Measurements from ENCODE around the gene HES1.

Gene HES1

DNA sequence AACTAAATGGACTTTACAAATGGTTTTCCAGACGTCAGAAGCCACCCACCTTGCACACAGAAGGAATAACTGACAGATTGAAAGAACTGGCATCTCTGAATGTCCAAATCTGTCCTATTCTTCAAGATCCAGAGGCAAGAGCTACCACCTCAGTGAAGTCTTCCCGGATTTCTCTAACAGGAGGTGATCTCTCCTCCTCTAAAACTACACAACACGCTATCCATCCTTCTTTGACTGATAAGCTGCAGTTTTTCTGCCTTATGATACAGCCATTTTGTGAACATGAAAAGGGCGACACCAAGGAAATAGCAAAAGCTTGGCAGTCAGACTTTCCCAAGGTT lies 37.1 kb upstream of the HES1 start:
- Histone ChIP-seq H3K27ac (no peak overlapping the region), H3K4me3 (no peak overlapping the region), H3K9ac (ENCODE audit: insufficient read length) (no peak overlapping the region), H3K9me3 (ENCODE audit: low read depth, low read length) (no peaks in the 10 kb centered on the region), H3K36me3 (ENCODE audit: insufficient read depth, low read length) (no peaks in the 10 kb centered on the region)
- DNase-seq (ENCODE audit: low read depth, low spot score) = no peak
- TF ChIP-seq FOXP2 (optimal IDR thresholded peaks at IDR 0.05; ENCODE audit: control extremely low read depth, extremely low read length, insufficient read depth) = no peak
- no peak for TF ChIP-seq EZH2 (IDR thresholded peaks at IDR 0.05)
- no peak for TF ChIP-seq POLR2AphosphoS5 (IDR thresholded peaks at IDR 0.05; ENCODE audit: borderline replicate concordance, low read depth, low read length)

DNA sequence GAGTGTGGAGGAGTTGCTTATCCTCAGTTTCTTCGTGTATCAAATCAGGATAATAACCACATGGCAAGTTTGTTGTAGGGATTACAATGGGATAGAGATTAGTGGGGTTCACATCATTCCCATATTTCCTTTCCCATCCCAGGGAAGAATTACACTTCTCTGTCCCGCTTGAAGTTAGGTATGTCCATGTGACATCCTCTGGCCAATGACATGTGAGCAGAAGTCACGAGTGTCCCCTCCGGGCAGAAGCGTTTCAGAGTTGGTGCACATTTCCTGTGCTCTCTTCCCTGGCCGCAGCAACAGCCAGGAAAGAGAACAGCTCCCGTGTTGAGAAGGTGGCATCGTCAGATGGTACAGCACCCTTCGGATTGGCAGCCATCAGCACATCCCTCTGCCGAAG lies 36.7 kb upstream of the HES1 start:
- no peaks in the 10 kb centered on the region for H3K9me3 ChIP-seq (ENCODE audit: low read depth, low read length)
- DNase-seq (ENCODE audit: low read depth, low spot score) = no peak
- H3K9ac ChIP-seq (ENCODE audit: insufficient read length) = no peak overlapping the region
- TF ChIP-seq EZH2 (IDR thresholded peaks at IDR 0.05) = no peak
- no peak for TF ChIP-seq FOXP2 (optimal IDR thresholded peaks at IDR 0.05; ENCODE audit: control extremely low read depth, extremely low read length, insufficient read depth)
- TF ChIP-seq POLR2AphosphoS5 (IDR thresholded peaks at IDR 0.05; ENCODE audit: borderline replicate concordance, low read depth, low read length) = no peak
- no peaks in the 10 kb centered on the region for H3K36me3 ChIP-seq (ENCODE audit: insufficient read depth, low read length)
- H3K4me3 ChIP-seq = no peak overlapping the region
- no peak overlapping the region for H3K27ac ChIP-seq

GRCh38 chr3:194100856-194101390 lies 35.0 kb upstream of the HES1 start:
- H3K9ac ChIP-seq (ENCODE audit: insufficient read length) = no peak overlapping the region
- H3K36me3 ChIP-seq (ENCODE audit: insufficient read depth, low read length) = no peaks in the 10 kb centered on the region
- H3K4me3 ChIP-seq = no peak overlapping the region
- no peak overlapping the region for H3K27ac ChIP-seq
- DNase-seq (ENCODE audit: low read depth, low spot score) = no peak
- H3K9me3 ChIP-seq (ENCODE audit: low read depth, low read length) = no peaks in the 10 kb centered on the region
- TF ChIP-seq POLR2AphosphoS5 (IDR thresholded peaks at IDR 0.05; ENCODE audit: borderline replicate concordance, low read depth, low read length) (no peak), FOXP2 (optimal IDR thresholded peaks at IDR 0.05; ENCODE audit: control extremely low read depth, extremely low read length, insufficient read depth) (no peak), EZH2 (IDR thresholded peaks at IDR 0.05) (no peak)

DNA sequence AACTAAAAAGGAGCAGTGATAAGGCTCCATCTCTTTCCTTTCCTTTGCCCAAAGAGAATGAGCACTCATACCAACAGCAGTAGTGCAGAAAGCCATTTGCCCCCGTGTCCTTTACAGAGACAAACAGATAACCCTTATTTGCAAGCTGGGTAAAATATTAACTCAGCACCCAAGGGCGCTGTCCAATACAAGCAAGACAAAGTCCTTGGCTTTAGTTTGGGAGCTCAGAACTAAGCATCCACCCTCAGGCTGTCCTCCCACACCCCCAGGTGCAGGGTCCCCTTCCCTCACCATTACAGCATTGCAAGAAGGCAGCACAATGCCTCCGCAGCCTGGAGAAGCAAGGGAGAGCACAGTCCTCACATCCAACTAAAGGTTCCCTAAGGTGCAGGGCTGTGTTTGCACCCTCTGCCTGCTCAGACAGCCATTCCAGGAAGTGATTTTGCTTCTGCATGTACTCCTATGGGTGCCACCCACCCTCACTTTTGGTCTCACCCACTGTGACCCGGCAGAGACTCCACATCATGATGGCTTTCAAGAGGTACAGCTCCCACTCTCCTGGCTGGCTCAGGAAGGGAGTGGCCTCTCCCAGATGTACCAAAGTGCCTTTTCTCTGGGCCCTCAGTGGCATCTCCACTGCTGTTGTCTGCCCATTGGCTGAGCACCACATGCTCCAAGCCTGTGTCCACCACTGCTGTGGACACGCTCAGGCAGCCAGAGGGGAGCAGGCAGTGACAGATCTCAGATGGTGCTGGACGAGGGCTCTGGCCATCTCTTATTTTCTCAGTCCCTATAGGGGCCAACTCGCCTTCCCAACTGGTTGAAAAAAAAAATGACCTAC lies 34.1 kb upstream of the HES1 start:
- Histone ChIP-seq H3K36me3 (ENCODE audit: insufficient read depth, low read length) (no peaks in the 10 kb centered on the region), H3K4me3 (no peak overlapping the region), H3K27ac (no peak overlapping the region), H3K9ac (ENCODE audit: insufficient read length) (no peak overlapping the region), H3K9me3 (ENCODE audit: low read depth, low read length) (no peaks in the 10 kb centered on the region)
- DNase-seq (ENCODE audit: low read depth, low spot score) = no peak
- TF ChIP-seq EZH2 (IDR thresholded peaks at IDR 0.05) (no peak), POLR2AphosphoS5 (IDR thresholded peaks at IDR 0.05; ENCODE audit: borderline replicate concordance, low read depth, low read length) (no peak), FOXP2 (optimal IDR thresholded peaks at IDR 0.05; ENCODE audit: control extremely low read depth, extremely low read length, insufficient read depth) (no peak)

- H3K27ac ChIP-seq = no peak overlapping the region
Observed at GRCh38 chr3:194102436-194102835, 33.5 kb upstream of the HES1 start.

DNA sequence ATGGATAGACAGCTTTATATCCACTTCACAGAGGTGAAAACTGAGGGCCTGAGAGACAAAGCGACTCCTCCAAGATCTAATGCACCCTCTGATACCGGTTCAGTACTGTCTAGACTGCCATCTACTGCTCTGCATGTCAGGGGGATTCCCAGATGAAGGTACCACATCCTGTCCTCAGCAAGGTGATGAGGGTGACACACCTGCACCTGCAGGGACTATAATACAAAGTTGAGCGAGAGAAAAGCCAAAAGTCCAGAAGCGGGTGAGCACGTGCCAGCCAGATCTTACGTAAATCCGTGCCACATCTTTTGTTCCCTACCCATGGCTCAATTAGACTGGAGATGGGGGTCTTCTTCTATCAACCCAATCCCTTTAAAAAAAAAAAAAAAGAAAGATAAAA lies 32.4 kb upstream of the HES1 start:
- Histone ChIP-seq H3K36me3 (ENCODE audit: insufficient read depth, low read length) (no peaks in the 10 kb centered on the region), H3K9ac (ENCODE audit: insufficient read length) (no peak overlapping the region), H3K4me3 (no peak overlapping the region), H3K27ac (no peak overlapping the region), H3K9me3 (ENCODE audit: low read depth, low read length) (no peaks in the 10 kb centered on the region)
- DNase-seq (ENCODE audit: low read depth, low spot score) = no peak
- TF ChIP-seq FOXP2 (optimal IDR thresholded peaks at IDR 0.05; ENCODE audit: control extremely low read depth, extremely low read length, insufficient read depth) = no peak
- TF ChIP-seq POLR2AphosphoS5 (IDR thresholded peaks at IDR 0.05; ENCODE audit: borderline replicate concordance, low read depth, low read length) = no peak
- TF ChIP-seq EZH2 (IDR thresholded peaks at IDR 0.05) = no peak

More at GRCh38 chr3:194102436-194102835, 33.5 kb upstream of the HES1 start:
- Histone ChIP-seq H3K4me3 (no peak overlapping the region), H3K36me3 (ENCODE audit: insufficient read depth, low read length) (no peaks in the 10 kb centered on the region), H3K9ac (ENCODE audit: insufficient read length) (no peak overlapping the region), H3K9me3 (ENCODE audit: low read depth, low read length) (no peaks in the 10 kb centered on the region)
- DNase-seq (ENCODE audit: low read depth, low spot score) = no peak
- no peak for TF ChIP-seq EZH2 (IDR thresholded peaks at IDR 0.05)
- TF ChIP-seq POLR2AphosphoS5 (IDR thresholded peaks at IDR 0.05; ENCODE audit: borderline replicate concordance, low read depth, low read length) = no peak
- no peak for TF ChIP-seq FOXP2 (optimal IDR thresholded peaks at IDR 0.05; ENCODE audit: control extremely low read depth, extremely low read length, insufficient read depth)

DNA sequence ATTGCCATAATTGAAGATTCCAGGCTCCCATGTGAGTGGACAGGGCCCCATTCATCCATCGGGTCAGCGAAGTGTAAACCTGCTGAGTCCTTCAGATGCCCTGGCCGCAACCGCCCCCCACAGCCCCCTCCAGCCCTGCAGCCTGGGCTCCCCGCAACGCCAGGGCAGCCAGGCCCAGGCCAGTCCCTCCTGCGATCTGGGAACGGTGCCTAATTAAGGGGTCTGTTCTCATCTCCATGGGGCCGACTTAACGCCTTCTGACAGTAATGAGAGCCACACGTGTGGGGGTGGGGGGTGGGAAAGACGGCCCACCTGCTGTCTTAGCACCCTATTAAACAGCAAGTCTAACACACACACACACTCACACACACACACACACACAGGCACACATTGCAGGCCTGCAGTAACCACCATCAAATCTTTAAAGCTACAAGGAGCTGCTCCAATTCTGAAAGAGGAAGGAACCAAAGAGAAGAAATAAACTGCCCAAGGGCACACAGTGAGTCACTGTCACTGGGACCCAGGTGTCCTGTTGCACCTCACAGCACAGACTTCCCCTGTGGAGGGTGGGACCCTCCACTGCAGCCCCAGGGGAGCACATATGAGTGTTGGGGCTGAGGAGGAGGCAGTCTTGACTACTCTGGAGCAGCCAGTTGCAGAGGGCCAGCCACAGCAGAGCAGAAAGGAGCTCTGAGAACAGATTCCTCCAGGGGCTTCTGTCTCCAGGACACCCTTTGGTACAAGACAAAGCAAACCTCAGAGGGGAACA lies 31.8 kb upstream of the HES1 start:
- no peak for TF ChIP-seq POLR2AphosphoS5 (IDR thresholded peaks at IDR 0.05; ENCODE audit: borderline replicate concordance, low read depth, low read length)
- no peak for TF ChIP-seq EZH2 (IDR thresholded peaks at IDR 0.05)
- no peak for TF ChIP-seq FOXP2 (optimal IDR thresholded peaks at IDR 0.05; ENCODE audit: control extremely low read depth, extremely low read length, insufficient read depth)
- Histone ChIP-seq H3K36me3 (ENCODE audit: insufficient read depth, low read length) (no peaks in the 10 kb centered on the region), H3K9ac (ENCODE audit: insufficient read length) (no peak overlapping the region), H3K27ac (no peak overlapping the region), H3K4me3 (no peak overlapping the region), H3K9me3 (ENCODE audit: low read depth, low read length) (no peaks in the 10 kb centered on the region)
- DNase-seq (ENCODE audit: low read depth, low spot score) = no peak

- TF ChIP-seq POLR2AphosphoS5 (IDR thresholded peaks at IDR 0.05; ENCODE audit: borderline replicate concordance, low read depth, low read length) (no peak), FOXP2 (optimal IDR thresholded peaks at IDR 0.05; ENCODE audit: control extremely low read depth, extremely low read length, insufficient read depth) (no peak), EZH2 (IDR thresholded peaks at IDR 0.05) (no peak)
- Histone ChIP-seq H3K4me3 (no peak overlapping the region), H3K36me3 (ENCODE audit: insufficient read depth, low read length) (no peaks in the 10 kb centered on the region), H3K9ac (ENCODE audit: insufficient read length) (no peak overlapping the region), H3K27ac (no peak overlapping the region), H3K9me3 (ENCODE audit: low read depth, low read length) (no peaks in the 10 kb centered on the region)
- DNase-seq (ENCODE audit: low read depth, low spot score) = no peak
Observed at GRCh38 chr3:194105292-194105691, 30.7 kb upstream of the HES1 start.

Measured in SK-N-MC (cell line).